Endothelial cell of umbilical vein (primary cell): ENCODE measurements around the gene AIF1L.

Experiments used
- EZH2 ChIP-seq: IDR thresholded peaks from 2 replicates; pipeline ENCODE4 v1.6.1; 2012; ENCODE audit warnings: borderline replicate concordance, low read depth, mild to moderate bottlenecking, moderate library complexity, low read length, inconsistent platforms; ENCODE audit not compliant: severe bottlenecking
- FOS ChIP-seq: IDR thresholded peaks from 2 replicates; pipeline ENCODE4 v1.6.1; 2011; ENCODE audit warnings: mild to moderate bottlenecking, low read length, moderate library complexity, borderline replicate concordance; ENCODE audit not compliant: insufficient read depth
- GATA2 ChIP-seq: IDR thresholded peaks from 2 replicates; pipeline ENCODE4 v1.7.0; 2011; ENCODE audit warnings: low read depth, mild to moderate bottlenecking, moderate library complexity, mixed read lengths, low read length; ENCODE audit not compliant: insufficient read length, insufficient read depth
- MYC ChIP-seq: IDR thresholded peaks from one replicate; pipeline ENCODE4 v1.6.1; 2011; ENCODE audit warnings: mild to moderate bottlenecking, low read depth, low read length
- POLR2A ChIP-seq: IDR thresholded peaks from 2 replicates; pipeline ENCODE4 v1.6.1; 2012; ENCODE audit warnings: low read depth, mild to moderate bottlenecking, control low read depth, low read length
- POLR2AphosphoS5 ChIP-seq: IDR thresholded peaks from 2 replicates; pipeline ENCODE4 v1.6.1; 2012; ENCODE audit warnings: low read depth, mild to moderate bottlenecking, control low read depth, low read length, moderate library complexity; ENCODE audit not compliant: insufficient read depth
- TF ChIP-seq, protein P1 (sequence below), 2 donors: IDR thresholded peaks; 1 replicate in 1 of 2; 2 replicates in 1 of 2; pipeline ENCODE4 v1.5.1; 2011; ENCODE audit warnings: low read length in 2 of 2, mild to moderate bottlenecking in 2 of 2, moderate library complexity in 2 of 2, control low read depth in 1 of 2, inconsistent platforms in 1 of 2, low read depth in 1 of 2; ENCODE audit not compliant: insufficient read depth in 1 of 2; ENCODE audit errors: extremely low read depth in 1 of 2
- TF ChIP-seq, protein P2 (sequence below): IDR thresholded peaks from 2 replicates; pipeline ENCODE4 v1.6.1; 2011; ENCODE audit not compliant: insufficient read depth, insufficient read length

DNA sequence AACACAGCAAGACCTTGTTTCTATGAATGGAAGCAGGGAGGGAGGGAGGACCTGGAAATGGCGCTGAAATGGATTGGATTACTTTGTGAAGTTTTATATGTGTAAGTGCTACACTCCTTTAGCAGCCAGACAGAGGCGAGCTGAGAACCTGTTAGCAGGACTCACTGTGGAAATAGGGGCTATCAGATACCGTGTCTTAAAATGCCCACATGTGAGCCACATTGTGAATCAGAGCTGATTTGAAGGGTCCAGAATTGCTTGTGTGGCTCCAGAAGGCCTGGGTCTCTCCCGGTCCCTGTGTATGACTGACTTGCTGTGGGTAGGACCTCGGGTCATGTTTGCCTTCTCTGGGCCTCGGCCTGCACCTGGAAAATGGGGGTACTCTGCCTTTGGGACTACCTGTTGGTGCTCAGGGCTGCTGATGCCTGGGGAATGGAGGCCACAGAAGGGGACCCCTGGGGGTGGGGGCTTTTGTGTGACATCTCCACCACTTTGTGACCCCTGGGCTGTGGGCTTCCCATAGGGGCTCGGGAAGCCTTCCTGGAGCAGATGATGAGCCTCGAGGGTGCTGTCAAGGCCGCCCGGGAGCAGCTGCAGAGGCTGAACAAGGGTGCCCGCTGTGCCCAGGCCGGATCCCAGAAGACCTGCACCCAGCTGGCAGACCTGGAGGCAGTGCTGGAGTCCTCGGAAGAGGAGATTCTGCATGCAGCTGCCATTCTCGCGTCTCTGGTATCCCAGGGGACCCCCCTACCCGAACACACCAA, 24.0 kb upstream of the AIF1L start:
- TF ChIP-seq, protein P1, sequence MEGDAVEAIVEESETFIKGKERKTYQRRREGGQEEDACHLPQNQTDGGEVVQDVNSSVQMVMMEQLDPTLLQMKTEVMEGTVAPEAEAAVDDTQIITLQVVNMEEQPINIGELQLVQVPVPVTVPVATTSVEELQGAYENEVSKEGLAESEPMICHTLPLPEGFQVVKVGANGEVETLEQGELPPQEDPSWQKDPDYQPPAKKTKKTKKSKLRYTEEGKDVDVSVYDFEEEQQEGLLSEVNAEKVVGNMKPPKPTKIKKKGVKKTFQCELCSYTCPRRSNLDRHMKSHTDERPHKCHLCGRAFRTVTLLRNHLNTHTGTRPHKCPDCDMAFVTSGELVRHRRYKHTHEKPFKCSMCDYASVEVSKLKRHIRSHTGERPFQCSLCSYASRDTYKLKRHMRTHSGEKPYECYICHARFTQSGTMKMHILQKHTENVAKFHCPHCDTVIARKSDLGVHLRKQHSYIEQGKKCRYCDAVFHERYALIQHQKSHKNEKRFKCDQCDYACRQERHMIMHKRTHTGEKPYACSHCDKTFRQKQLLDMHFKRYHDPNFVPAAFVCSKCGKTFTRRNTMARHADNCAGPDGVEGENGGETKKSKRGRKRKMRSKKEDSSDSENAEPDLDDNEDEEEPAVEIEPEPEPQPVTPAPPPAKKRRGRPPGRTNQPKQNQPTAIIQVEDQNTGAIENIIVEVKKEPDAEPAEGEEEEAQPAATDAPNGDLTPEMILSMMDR (IDR thresholded peaks at IDR 0.05; ENCODE audit: extremely low read depth in 1 of 2, insufficient read depth in 1 of 2, low read depth in 1 of 2, low read length in 2 of 2), result no peak
- TF ChIP-seq MYC (no peak), POLR2AphosphoS5 (no peak), POLR2A (no peak), EZH2 (no peak), GATA2 (no peak), FOS (no peak)
- TF ChIP-seq, protein P2, sequence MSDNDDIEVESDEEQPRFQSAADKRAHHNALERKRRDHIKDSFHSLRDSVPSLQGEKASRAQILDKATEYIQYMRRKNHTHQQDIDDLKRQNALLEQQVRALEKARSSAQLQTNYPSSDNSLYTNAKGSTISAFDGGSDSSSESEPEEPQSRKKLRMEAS, result no peak
